ENCODE data around the gene OSTN. TPM values are rescaled to one million over a fixed set of nuclear protein-coding genes. Genes with fewer than 3 reads are reported as not detected.

OSTN gene
- total RNA-seq, 2 donors from 2014 or later: 0.09 TPM; not detected in 1

- intact Hi-C loops (cut with DNase I): no loop called here
- TF ChIP-seq, protein P1, sequence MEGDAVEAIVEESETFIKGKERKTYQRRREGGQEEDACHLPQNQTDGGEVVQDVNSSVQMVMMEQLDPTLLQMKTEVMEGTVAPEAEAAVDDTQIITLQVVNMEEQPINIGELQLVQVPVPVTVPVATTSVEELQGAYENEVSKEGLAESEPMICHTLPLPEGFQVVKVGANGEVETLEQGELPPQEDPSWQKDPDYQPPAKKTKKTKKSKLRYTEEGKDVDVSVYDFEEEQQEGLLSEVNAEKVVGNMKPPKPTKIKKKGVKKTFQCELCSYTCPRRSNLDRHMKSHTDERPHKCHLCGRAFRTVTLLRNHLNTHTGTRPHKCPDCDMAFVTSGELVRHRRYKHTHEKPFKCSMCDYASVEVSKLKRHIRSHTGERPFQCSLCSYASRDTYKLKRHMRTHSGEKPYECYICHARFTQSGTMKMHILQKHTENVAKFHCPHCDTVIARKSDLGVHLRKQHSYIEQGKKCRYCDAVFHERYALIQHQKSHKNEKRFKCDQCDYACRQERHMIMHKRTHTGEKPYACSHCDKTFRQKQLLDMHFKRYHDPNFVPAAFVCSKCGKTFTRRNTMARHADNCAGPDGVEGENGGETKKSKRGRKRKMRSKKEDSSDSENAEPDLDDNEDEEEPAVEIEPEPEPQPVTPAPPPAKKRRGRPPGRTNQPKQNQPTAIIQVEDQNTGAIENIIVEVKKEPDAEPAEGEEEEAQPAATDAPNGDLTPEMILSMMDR (IDR thresholded peaks at IDR 0.05): no peak
- H3K36me3 ChIP-seq: no peaks in the 10 kb centered on the region
Measured at GRCh38 chr3:191306428-191306827, 107.4 kb downstream of the OSTN start.

GRCh38 chr3:191307341-191307740 lies 108.3 kb downstream of the OSTN start:
- Histone ChIP-seq H3K4me1 (replicated peaks) (no peaks in the 10 kb centered on the region), H3K36me3 (no peaks in the 10 kb centered on the region), H3K4me3 (no peak overlapping the region), H3K9me3 (no peaks in the 10 kb centered on the region), H3K27ac (no peak overlapping the region), H3K27me3 (replicated peaks; ENCODE audit: insufficient read depth) (no peaks in the 10 kb centered on the region)
- TF ChIP-seq, protein P1 (IDR thresholded peaks at IDR 0.05): no peak
- TF ChIP-seq POLR2A (IDR thresholded peaks at IDR 0.05) (no peak), POLR2AphosphoS5 (IDR thresholded peaks at IDR 0.05) (no peak)
- intact Hi-C loops (cut with DNase I): no loop called here
- no peak for DNase-seq (ENCODE audit: low spot score)
- WGBS: 68% methylated on average over 4 of the region's 4 CpGs

More at GRCh38 chr3:191306428-191306827, 107.4 kb downstream of the OSTN start:
- Histone ChIP-seq H3K4me1 (replicated peaks) (no peaks in the 10 kb centered on the region), H3K9me3 (no peaks in the 10 kb centered on the region), H3K4me3 (no peak overlapping the region), H3K27me3 (replicated peaks; ENCODE audit: insufficient read depth) (no peaks in the 10 kb centered on the region), H3K27ac (no peak overlapping the region)
- WGBS: 93% methylated on average over 4 of the region's 4 CpGs
- DNase-seq (ENCODE audit: low spot score): no peak

GRCh38 chr3:191313296-191313695 lies 114.3 kb downstream of the OSTN start:
- DNase-seq (ENCODE audit: low spot score): no peak
- no peaks in the 10 kb centered on the region for H3K27me3 ChIP-seq (replicated peaks; ENCODE audit: insufficient read depth)
- intact Hi-C loops (cut with DNase I): no loop called here
- H3K27ac ChIP-seq: no peak overlapping the region
- no peak overlapping the region for H3K4me3 ChIP-seq
- H3K4me1 ChIP-seq (replicated peaks): no peaks in the 10 kb centered on the region
- TF ChIP-seq POLR2A (IDR thresholded peaks at IDR 0.05): no peak
- TF ChIP-seq, protein P1 (IDR thresholded peaks at IDR 0.05): no peak
- no peak for TF ChIP-seq POLR2AphosphoS5 (IDR thresholded peaks at IDR 0.05)
- WGBS: 65% methylated on average over 2 of the region's 2 CpGs
- H3K9me3 ChIP-seq: no peaks in the 10 kb centered on the region
- H3K36me3 ChIP-seq: no peaks in the 10 kb centered on the region

GRCh38 chr3:191314109-191314728 lies 115.2 kb downstream of the OSTN start:
- H3K4me3 ChIP-seq: no peak overlapping the region
- no peaks in the 10 kb centered on the region for H3K36me3 ChIP-seq
- H3K4me1 ChIP-seq (replicated peaks): no peaks in the 10 kb centered on the region
- H3K9me3 ChIP-seq: no peaks in the 10 kb centered on the region
- intact Hi-C loops (cut with DNase I): no loop called here
- H3K27ac ChIP-seq: no peak overlapping the region
- no peaks in the 10 kb centered on the region for H3K27me3 ChIP-seq (replicated peaks; ENCODE audit: insufficient read depth)
- TF ChIP-seq POLR2A (IDR thresholded peaks at IDR 0.05): no peak
- TF ChIP-seq POLR2AphosphoS5 (IDR thresholded peaks at IDR 0.05): no peak
- TF ChIP-seq, protein P1 (IDR thresholded peaks at IDR 0.05): no peak
- 94% methylated on average over 5 of the region's 5 CpGs for WGBS
- DNase-seq (ENCODE audit: low spot score): no peak

Other genes starting within 250 kb of the OSTN start
- 10 to 100 TPM; 56.0 to 84.7 TPM for gene CCDC50, start 130.2 kb downstream of the OSTN start, total RNA-seq
- 1 to 10 TPM in 1 of 2 donors, under 1 TPM in 1; 0.18 to 4.3 TPM for gene UTS2B, start 131.3 kb downstream of the OSTN start, total RNA-seq